HG03039 (cell line): ENCODE results near the gene SEPTIN2.
"Not testable (repeated sequence)": the region's sequence is repeated elsewhere in the genome, so short reads cannot be mapped to it uniquely, and the experiment has no call there.

ENCODE experiments used
- ATAC-seq: cut with Tn5 transposase; IDR thresholded peaks from one replicate; pipeline ENCODE4 v1.9.1; 2021; ENCODE audit warnings: mild to moderate bottlenecking, moderate library complexity; ENCODE audit not compliant: unreplicated experiment

The SEPTIN2 gene

DNA sequence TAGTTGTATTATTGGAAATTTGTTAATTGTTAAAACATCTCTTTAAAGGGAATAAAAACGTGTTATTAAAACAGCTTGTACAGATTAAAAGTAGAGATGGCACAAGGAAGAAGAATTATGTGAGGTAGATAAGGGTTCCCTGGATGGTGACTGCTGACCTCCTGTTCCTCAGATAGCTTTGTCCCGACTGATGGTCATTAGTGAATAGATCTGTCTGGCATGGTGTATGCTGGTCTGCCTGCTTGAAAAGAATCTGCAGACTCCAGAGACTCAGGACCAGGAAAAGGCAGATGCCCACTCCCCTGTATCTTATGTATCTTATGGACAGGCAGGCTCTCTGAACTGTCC lies 34.8 kb downstream of the SEPTIN2 start:
- ATAC-seq, result no peak

DNA sequence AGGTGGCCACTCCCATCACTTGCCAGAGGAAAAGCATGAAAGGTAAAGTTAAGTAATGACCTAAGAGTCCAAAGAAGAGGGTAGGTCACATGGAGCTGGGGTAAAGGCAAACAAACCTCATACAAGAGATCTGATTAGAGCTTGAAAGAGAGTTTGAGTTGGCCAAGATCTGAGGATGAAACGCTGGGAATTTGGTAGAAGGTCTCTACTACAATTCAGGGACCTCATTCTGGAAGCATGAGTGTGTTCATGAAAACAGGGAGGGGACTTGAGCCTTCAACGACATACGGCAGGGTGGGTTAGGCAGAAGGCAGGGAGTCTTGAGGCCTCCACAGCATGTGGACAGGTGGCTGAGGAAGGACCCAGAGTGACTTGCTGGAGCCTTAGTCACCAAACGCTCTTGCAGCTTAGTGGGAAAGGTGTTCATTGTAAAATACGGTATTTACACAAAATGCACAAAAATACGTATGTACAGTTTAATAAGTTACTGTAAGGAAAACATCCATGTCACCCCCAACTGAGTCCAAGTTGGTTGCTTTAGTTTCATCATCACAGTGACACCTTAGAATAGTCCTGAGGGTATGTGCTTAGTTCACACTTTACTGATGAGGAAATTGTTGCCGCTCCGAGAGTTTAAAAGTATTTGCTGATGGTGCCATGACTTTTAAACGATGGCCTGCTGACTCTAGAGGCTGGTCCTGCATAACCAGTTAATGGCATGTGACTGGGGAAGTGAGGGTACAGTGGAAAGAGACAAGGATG lies 35.3 kb downstream of the SEPTIN2 start:
- no peak for ATAC-seq

DNA sequence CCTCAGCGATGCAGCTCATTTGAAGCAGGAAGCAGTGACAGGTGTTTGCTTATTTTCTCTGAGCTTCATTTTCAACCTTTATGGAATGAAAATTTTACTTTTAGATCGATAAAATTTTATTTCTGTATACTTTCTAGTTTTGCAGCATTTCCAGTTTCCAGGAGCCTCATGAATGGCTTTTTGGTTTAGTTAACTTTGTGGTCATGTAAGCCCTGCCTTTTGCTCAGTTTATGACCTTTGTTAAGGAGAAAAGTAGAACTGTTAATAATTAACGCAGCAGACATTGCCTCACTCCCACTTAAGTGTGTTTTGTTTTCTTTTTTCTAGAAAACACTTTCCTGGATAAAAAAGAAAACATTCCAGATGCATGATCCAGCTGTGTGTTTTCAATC lies 35.9 kb downstream of the SEPTIN2 start:
- ATAC-seq, result no peak

DNA sequence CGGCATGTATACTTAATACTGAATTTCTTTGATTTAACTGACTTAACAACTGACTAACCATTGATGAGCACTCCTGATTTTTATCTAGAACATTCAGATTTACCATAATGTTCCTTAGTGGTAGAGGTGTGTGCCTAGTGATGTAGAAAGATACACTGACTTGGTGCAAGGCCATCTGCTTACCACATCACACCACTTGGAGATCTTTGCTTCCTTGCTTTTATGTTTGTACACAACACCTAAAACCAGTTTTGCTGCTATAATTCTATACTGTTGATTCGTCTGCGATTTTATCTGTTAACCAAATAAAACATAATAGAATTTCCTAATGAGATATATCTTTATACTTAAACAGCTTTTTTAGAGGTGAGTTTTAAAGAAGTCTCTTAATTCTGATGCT lies 36.5 kb downstream of the SEPTIN2 start:
- no peak for ATAC-seq

DNA sequence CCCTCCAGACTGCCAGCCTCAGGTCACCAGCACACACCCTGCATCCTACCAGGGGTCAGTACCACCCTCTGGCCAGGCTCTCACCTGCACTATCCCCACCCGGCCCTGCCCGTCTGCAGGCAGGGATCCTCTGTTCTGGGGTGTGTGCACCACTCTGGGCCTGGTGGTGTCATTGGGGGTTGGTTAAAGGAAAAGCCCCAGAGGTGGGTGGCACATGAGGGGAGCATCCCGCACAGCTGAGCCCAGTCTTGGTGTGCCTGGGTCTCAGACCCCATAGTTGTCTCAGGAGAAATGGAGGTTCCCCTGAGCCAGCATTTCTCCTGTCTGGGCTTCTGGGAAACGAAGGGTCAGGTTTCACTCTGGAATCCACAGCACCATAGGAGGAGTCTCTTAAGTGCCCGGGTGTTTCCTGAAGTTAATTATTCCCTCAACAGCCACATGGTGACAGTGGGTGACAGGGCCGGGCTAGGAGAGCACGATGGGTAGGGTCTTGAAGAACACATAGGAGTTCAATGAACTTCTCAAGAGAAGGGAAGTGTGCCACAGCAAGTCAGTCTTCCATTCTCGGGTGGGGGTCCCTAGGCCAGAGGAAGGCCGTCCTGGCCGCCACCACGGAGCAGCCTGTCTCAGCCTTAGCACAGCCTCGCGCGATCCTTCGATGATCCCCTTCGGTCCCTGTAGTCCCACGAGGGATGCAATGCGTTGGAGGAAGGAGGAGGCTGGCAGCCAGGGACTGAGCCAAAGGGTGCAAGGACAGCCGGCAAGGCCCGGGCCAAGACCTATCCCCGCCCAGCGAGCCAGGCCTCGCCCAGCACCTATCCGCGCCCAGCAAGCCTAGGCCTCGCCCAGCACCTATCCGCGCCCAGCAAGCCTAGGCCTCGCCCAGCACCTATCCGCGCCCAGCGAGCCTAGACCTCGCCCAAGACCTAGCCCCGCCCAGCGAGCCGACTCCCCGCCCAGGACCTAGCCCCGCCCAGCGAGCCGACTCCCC lies 39.2 kb downstream of the SEPTIN2 start:
- no peak for ATAC-seq

- peak; percentile 76 for ATAC-seq
These were observed 40.5 kb downstream of the SEPTIN2 start, which contains the start of gene FARP2 for GRCh38 chr2:241355983-241356870. Gene FARP2, plus strand, starts transcription at chr2:241356285. Its CDS starts 16,823 bp downstream, at chr2:241373108.

DNA sequence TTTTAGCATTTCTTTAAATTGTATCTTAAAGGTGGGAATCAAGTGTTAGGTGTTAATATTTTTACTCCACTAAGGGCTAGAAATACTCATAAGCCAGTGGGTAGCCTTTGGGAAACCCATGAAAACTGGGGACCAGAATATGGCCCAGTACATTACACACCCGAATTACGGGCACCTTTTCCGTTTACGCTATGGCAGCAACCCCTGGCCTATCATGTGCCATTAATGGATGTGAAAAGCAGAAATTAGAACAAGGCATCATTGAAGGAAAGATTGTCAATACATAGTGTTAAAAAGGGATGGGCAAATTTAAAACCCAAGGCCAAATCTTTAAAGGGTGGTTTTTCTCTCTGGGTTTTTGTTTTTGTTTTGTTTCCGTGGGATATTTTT lies 41.1 kb downstream of the SEPTIN2 start:
- ATAC-seq, result no peak

DNA sequence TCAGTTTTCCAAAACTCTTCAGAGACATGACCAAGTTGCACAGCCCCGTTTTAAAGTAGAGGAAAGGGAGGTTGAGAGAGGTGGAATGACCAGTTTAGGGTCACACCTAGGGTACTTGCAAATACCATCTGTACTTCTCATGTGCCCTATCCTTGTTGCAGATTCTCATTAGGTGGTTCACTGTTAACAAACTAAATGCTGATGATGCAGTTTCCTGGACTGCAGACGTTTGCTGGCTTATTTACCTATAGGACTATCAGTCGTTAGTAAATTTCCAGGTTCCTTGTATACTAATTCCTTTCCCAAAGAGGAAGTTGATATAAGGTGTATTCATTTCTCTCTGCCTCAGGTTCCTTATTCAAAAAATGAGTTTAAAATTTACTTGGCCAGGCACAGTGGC lies 41.8 kb downstream of the SEPTIN2 start:
- ATAC-seq, result no peak

DNA sequence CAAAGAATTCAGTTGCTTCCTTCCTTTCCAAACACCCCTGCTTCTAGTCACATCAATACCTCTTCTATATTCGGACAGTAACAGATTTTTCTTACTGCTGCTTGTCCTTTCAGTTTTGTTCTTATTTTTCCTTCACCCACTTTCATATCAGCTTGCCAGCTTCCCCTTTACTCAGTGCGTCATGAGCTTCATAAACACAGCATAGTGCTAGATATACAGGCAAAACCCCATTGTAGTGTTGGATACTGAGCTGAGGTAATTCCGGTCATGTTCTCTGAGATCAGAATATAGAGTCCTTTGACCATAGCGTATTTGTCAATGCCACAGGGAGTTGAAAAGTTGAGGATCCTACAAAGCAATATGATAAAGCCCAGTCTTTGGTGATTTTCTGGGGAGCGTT lies 42.7 kb downstream of the SEPTIN2 start:
- ATAC-seq, result no peak

- ATAC-seq, result no peak
These were observed 43.8 kb downstream of the SEPTIN2 start for GRCh38 chr2:241359481-241360045.

- no peak for ATAC-seq
These were observed 47.7 kb downstream of the SEPTIN2 start for GRCh38 chr2:241363426-241363825.

- ATAC-seq, result no peak
These were observed 49.1 kb downstream of the SEPTIN2 start for GRCh38 chr2:241364781-241365180.

DNA sequence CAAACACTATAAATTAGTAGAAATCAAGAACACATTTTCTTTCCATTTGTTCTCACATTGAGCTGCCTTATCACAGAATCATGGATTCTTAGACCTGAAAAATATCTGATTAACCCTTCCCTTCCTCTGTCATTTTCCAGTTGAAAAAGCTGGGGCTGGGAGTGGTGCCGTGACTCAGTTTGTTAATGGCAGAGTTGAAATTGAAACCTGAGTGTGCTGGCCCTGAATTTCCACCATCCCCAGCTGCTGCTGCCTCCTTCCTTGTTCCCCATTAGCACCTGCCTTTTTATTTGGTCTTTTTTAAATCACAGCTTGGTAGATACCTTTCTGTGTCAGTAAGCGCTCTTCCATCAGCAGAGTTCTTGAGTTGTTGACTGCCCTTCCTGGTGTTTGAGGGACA lies 51.0 kb downstream of the SEPTIN2 start:
- ATAC-seq, result no peak

DNA sequence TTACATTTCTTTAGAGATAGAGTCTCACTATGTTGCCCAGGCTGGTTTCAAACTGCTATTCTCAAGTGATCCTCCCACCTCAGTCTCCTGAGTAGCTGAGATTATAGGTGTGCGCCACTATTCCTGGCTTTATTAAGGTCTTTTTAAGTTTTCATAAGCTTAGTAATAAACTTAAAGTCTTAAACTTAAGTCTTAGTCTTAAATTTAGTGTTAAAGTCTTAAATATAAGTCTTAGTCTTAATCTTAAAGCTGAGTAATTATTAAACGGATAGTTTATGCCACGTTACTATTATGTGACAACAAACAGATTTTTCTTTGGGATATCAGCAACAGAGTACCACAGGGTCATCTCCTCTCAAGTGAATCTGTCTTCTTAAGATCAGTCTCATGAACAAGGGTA lies 52.9 kb downstream of the SEPTIN2 start:
- ATAC-seq, result no peak

GRCh38 chr2:241372361-241372992 lies 56.8 kb downstream of the SEPTIN2 start:
- ATAC-seq, result no peak

- no peak for ATAC-seq
These were observed 57.7 kb downstream of the SEPTIN2 start for GRCh38 chr2:241373446-241373845.

- ATAC-seq, result not testable (repeated sequence)
These were observed 58.2 kb downstream of the SEPTIN2 start for GRCh38 chr2:241373906-241374305.

- no peak for ATAC-seq
These were observed 59.6 kb downstream of the SEPTIN2 start for GRCh38 chr2:241375300-241375699.

DNA sequence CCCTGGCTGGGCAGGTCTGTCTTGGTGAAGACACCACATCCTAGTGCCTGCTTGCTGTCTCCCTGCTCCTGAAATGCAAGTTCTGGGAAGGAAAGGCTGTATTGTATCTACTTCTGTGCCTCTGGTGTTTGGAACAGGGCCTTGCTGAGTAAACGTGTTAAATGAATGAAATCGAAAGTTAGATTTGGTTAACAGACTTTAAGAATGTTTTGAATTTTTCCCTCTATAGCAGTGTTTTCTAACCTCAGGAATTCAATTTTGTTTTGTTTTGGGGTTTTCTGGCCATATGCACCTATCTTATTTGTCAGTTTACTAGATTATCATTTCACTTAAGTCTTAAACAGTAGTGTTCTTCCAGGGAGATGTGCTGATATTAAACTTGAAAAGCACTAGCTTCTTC lies 61.1 kb downstream of the SEPTIN2 start:
- no peak for ATAC-seq

GRCh38 chr2:241378816-241379215 lies 63.1 kb downstream of the SEPTIN2 start:
- no peak for ATAC-seq
